Trophoblast cell (in vitro differentiated cells and primary cell): ENCODE measurements around the gene PTPRU.
"Not testable (repeated sequence)": the region's sequence is repeated elsewhere in the genome, so short reads cannot be mapped to it uniquely, and the experiment has no call there.

ENCODE experiments used
- DNase-seq, 2 donors: peaks; one replicate each; pipeline ENCODE4 v3.0.0-alpha.2; 2016
- H2AFZ ChIP-seq: 2 replicates; pipeline ENCODE4 v1.6.1; 2013; ENCODE audit warnings: low read length, moderate library complexity, mild to moderate bottlenecking; ENCODE audit not compliant: insufficient read depth, poor library complexity
- H2AK5ac ChIP-seq: 2 replicates; pipeline ENCODE4 v1.6.1; 2013; ENCODE audit warnings: mild to moderate bottlenecking, low read length
- H2BK120ac ChIP-seq: 2 replicates; pipeline ENCODE4 v1.6.1; 2013; ENCODE audit warnings: low read length, mild to moderate bottlenecking, moderate library complexity; ENCODE audit not compliant: insufficient read depth, poor library complexity
- H2BK12ac ChIP-seq: 2 replicates; pipeline ENCODE4 v1.6.1; 2013; ENCODE audit warnings: mild to moderate bottlenecking, low read length, moderate library complexity
- H2BK5ac ChIP-seq: 2 replicates; pipeline ENCODE4 v1.6.1; 2013; ENCODE audit warnings: low read length, low read depth, moderate library complexity, mild to moderate bottlenecking; ENCODE audit not compliant: poor library complexity
- H3K14ac ChIP-seq: 2 replicates; pipeline ENCODE4 v1.6.1; 2013; ENCODE audit warnings: mild to moderate bottlenecking, low read length
- H3K18ac ChIP-seq: 2 replicates; pipeline ENCODE4 v1.6.1; 2013; ENCODE audit warnings: mild to moderate bottlenecking, low read length
- H3K23ac ChIP-seq: 2 replicates; pipeline ENCODE4 v1.6.1; 2013; ENCODE audit warnings: low read length
- H3K27ac ChIP-seq: 2 replicates; pipeline ENCODE4 v1.5.1; 2013; ENCODE audit warnings: low read depth, mild to moderate bottlenecking, inconsistent platforms, low read length, moderate library complexity
- H3K27me3 ChIP-seq: 2 replicates; pipeline ENCODE4 v1.6.1; 2013; ENCODE audit warnings: inconsistent platforms, mild to moderate bottlenecking, low read length, moderate library complexity; ENCODE audit not compliant: insufficient read depth
- H3K36me3 ChIP-seq, 2 experiments: 1 replicate in 1 of 2; 2 replicates in 1 of 2; pipeline ENCODE4 v1.6.1; 2013; ENCODE audit warnings: low read length in 2 of 2, mild to moderate bottlenecking in 2 of 2, moderate library complexity in 1 of 2; ENCODE audit not compliant: insufficient read depth in 2 of 2, control insufficient read depth in 1 of 2
- H3K4ac ChIP-seq: 2 replicates; pipeline ENCODE4 v1.6.1; 2013; ENCODE audit warnings: low read depth, mild to moderate bottlenecking, low read length, moderate library complexity
- H3K4me1 ChIP-seq, 2 experiments: 1 replicate in 1 of 2; 2 replicates in 1 of 2; pipeline ENCODE4 v1.6.1; 2013; ENCODE audit warnings: low read length in 2 of 2, mild to moderate bottlenecking in 2 of 2, moderate library complexity in 1 of 2; ENCODE audit not compliant: insufficient read depth in 2 of 2, control insufficient read depth in 1 of 2
- H3K4me2 ChIP-seq: 2 replicates; pipeline ENCODE4 v1.6.1; 2013; ENCODE audit warnings: inconsistent platforms, mild to moderate bottlenecking, low read length, moderate library complexity
- H3K4me3 ChIP-seq: 2 replicates; pipeline ENCODE4 v1.5.1; 2013; ENCODE audit warnings: mild to moderate bottlenecking, low read depth, low read length, inconsistent platforms
- H3K79me1 ChIP-seq: one replicate; pipeline ENCODE4 v1.6.1; 2013; ENCODE audit warnings: low read length
- H3K79me2 ChIP-seq: 2 replicates; pipeline ENCODE4 v1.6.1; 2013; ENCODE audit warnings: low read length, mild to moderate bottlenecking; ENCODE audit not compliant: control insufficient read depth, insufficient read depth, poor library complexity
- H3K9ac ChIP-seq: 2 replicates; pipeline ENCODE4 v1.6.1; 2013; ENCODE audit warnings: mild to moderate bottlenecking, low read length
- H3K9me3 ChIP-seq: 2 replicates; pipeline ENCODE4 v1.6.1; 2013; ENCODE audit warnings: low read depth, mild to moderate bottlenecking, control low read depth, inconsistent platforms, low read length; ENCODE audit not compliant: insufficient read depth
- H4K12ac ChIP-seq: 2 replicates; pipeline ENCODE4 v1.6.1; 2013; ENCODE audit warnings: low read depth, mild to moderate bottlenecking, low read length, moderate library complexity
- H4K8ac ChIP-seq: 2 replicates; pipeline ENCODE4 v1.6.1; 2013; ENCODE audit warnings: low read depth, mild to moderate bottlenecking, low read length, moderate library complexity
- H4K91ac ChIP-seq: one replicate; pipeline ENCODE4 v1.6.1; 2013; ENCODE audit warnings: low read depth, mild to moderate bottlenecking, low read length, moderate library complexity
- WGBS: extraction: QIAGEN DNeasy Blood & Tissue Kit; methylation state at CpG from one replicate; pipeline ENCODE4 v1.1.7; 2013; ENCODE audit warnings: missing lambda C conversion rate; ENCODE audit not compliant: insufficient read length, insufficient coverage; ENCODE audit errors: extremely low coverage; 5-methylcytosine and 5-hydroxymethylcytosine counted together

PTPRU gene

DNA sequence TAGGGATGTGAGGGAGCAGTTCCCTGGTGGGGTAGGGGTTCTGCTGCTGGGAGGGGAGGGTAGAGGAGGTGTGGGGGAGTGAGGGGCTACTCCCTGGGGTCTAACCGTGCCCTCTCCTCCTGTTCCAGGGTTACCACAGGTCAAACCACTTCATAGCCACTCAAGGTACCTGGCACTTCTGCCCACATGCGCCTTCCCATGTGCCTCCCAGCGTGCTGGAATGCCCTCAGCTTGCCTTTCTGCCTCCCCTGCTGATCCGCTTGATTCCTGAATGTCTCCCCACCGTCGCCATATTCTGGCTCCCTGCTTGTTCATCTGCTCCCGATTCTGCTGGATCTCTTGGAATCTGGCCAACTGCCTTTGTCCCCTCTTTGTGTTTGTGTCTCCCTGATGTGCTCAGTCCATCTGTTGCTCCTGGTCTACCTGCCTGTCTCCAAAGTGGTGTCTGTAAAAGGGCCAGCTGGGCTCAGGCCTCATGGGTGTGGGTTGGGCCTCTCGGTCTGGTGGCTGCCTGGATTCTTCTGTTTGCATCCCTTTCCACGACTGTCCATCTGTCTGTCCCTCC, 74.4 kb downstream of the PTPRU start:
- Histone ChIP-seq H3K4me1 (no peaks in the 10 kb centered on the region), H3K36me3 (peaks cover 37 to 44% of the 10 kb centered on the region in 2 experiments), H4K8ac (no peak overlapping the region), H3K4ac (no peak overlapping the region), H2AFZ (no peak overlapping the region), H2AK5ac (no peak overlapping the region), H3K27ac (no peak overlapping the region), H3K79me1 (no peaks in the 10 kb centered on the region), H4K91ac (no peak overlapping the region), H4K12ac (no peak overlapping the region), H3K9ac (no peak overlapping the region), H2BK5ac (no peak overlapping the region), H2BK120ac (no peak overlapping the region), H3K18ac (no peak overlapping the region), H3K79me2 (no peaks in the 10 kb centered on the region), H3K4me2 (no peak overlapping the region), H3K14ac (no peak overlapping the region), H3K4me3 (no peak overlapping the region), H3K27me3 (no peaks in the 10 kb centered on the region), H3K9me3 (no peaks in the 10 kb centered on the region), H3K23ac (no peak overlapping the region), H2BK12ac (no peak overlapping the region)
- DNase-seq, result no peak
- no CpG with 5 or more reads among the region's 9 CpGs for WGBS

- H2BK120ac ChIP-seq, result no peak overlapping the region
- no peak overlapping the region for H3K27ac ChIP-seq
- no peak overlapping the region for H2AK5ac ChIP-seq
- H3K79me1 ChIP-seq, result no peaks in the 10 kb centered on the region
- no peak overlapping the region for H3K4me2 ChIP-seq
- no CpG with 5 or more reads among the region's 16 CpGs for WGBS
- no peaks in the 10 kb centered on the region for H3K79me2 ChIP-seq
- no peak overlapping the region for H2BK12ac ChIP-seq
- H3K9ac ChIP-seq, result no peak overlapping the region
- H2BK5ac ChIP-seq, result no peak overlapping the region
- no peak overlapping the region for H4K12ac ChIP-seq
- H3K4me3 ChIP-seq, result no peak overlapping the region
- H3K18ac ChIP-seq, result no peak overlapping the region
- no peak overlapping the region for H3K14ac ChIP-seq
- no peak overlapping the region for H4K91ac ChIP-seq
- H3K9me3 ChIP-seq, result no peaks in the 10 kb centered on the region
- H3K27me3 ChIP-seq, result no peaks in the 10 kb centered on the region
- no peak overlapping the region for H2AFZ ChIP-seq
- no peak overlapping the region for H3K23ac ChIP-seq
- no peak overlapping the region for H4K8ac ChIP-seq
- no peak overlapping the region for H3K4ac ChIP-seq
- peaks cover 38 to 44% of the 10 kb centered on the region in 2 experiments for H3K36me3 ChIP-seq
- no peak for DNase-seq
- H3K4me1 ChIP-seq, result no peaks in the 10 kb centered on the region
Measured at GRCh38 chr1:29311352-29312030, 75.2 kb downstream of the PTPRU start.

DNA sequence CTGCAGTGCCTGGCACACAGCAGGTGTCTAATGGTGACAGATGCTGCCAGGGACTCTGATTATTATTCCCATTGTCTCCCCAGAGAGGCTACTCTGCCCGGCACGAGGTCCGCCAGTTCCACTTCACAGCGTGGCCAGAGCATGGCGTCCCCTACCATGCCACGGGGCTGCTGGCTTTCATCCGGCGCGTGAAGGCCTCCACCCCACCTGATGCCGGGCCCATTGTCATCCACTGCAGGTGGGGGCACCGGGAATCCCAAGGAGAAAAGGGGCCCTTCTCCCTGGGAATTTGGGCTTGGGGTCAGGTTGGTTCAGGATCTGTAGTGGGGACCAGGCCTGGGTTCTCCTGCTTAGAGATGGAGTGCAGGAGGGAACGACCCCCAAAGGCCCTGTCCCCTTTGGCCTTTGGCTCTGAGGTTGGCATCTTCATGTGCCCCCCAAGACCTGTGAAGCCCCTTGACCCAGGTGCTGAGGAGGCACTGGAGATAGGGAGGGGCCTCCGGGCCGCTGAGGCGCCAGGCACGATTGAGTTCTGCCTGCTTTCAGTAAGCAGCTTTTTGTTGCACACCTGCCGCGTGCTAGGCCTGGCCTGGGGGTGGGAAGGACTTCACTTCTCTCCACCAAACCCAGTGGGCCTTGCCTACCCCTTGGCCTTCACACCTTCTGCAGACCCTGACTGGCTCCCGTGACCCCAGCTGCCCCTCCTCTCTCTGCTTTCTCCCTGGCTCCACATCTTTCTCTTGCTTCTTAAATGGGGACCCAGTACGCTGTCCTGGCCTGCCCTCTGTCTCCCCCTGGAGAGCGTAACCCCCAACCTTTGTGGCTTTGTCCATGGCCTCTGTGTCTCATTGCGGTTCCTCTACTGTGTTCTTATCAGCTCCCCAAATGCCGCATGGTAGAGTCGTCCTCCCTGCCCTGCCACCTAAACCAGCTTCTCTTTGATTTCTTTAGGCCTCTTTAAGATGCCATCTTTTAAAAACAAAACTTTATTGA, 76.4 kb downstream of the PTPRU start:
- H3K4ac ChIP-seq, result no peak overlapping the region
- no peaks in the 10 kb centered on the region for H3K79me1 ChIP-seq
- H4K12ac ChIP-seq, result no peak overlapping the region
- no peak overlapping the region for H3K14ac ChIP-seq
- H3K9ac ChIP-seq, result no peak overlapping the region
- no peak overlapping the region for H3K4me2 ChIP-seq
- no peak overlapping the region for H4K8ac ChIP-seq
- no peak overlapping the region for H4K91ac ChIP-seq
- H3K18ac ChIP-seq, result no peak overlapping the region
- DNase-seq, result no peak
- H2AFZ ChIP-seq, result no peak overlapping the region
- H3K9me3 ChIP-seq, result no peaks in the 10 kb centered on the region
- no peak overlapping the region for H3K4me3 ChIP-seq
- H2BK5ac ChIP-seq, result no peak overlapping the region
- no peak overlapping the region for H3K27ac ChIP-seq
- no peak overlapping the region for H3K23ac ChIP-seq
- no peak overlapping the region for H2BK120ac ChIP-seq
- H2BK12ac ChIP-seq, result no peak overlapping the region
- H2AK5ac ChIP-seq, result no peak overlapping the region
- H3K36me3 ChIP-seq, result peaks cover 49 to 52% of the 10 kb centered on the region in 2 experiments
- no peaks in the 10 kb centered on the region for H3K4me1 ChIP-seq
- H3K79me2 ChIP-seq, result no peaks in the 10 kb centered on the region
- WGBS, result no CpG with 5 or more reads among the region's 24 CpGs
- H3K27me3 ChIP-seq, result no peaks in the 10 kb centered on the region

DNA sequence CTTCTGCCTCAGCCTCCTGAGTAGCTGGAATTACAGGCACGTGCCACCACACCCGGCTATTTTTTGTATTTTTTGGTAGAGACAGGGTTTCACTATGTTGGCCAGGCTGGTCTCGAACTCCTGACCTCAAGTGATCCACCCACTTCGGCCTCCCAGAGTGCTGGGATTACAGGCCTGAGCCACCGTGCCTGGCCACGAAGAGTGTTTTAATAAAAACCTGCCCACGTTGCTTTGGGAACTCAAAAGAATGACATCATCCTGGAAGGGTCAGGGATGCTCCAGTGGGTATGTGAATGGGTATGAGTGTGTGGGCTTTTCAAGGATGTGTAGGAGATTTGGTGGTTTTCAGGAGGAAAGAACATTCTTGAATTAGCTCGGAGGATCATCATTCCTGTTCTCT, 78.4 kb downstream of the PTPRU start:
- H3K36me3 ChIP-seq, result peaks cover 59 to 62% of the 10 kb centered on the region in 2 experiments
- not testable (repeated sequence) for H2AFZ ChIP-seq, H4K8ac ChIP-seq, H3K4me2 ChIP-seq, H3K9ac ChIP-seq, H3K27me3 ChIP-seq, H2AK5ac ChIP-seq, H2BK12ac ChIP-seq, H4K91ac ChIP-seq, H3K27ac ChIP-seq, DNase-seq, H3K9me3 ChIP-seq, H3K4me3 ChIP-seq, H3K4me1 ChIP-seq, H3K79me1 ChIP-seq, H4K12ac ChIP-seq, H3K18ac ChIP-seq, H3K79me2 ChIP-seq, H3K14ac ChIP-seq, H2BK120ac ChIP-seq, H2BK5ac ChIP-seq, H3K23ac ChIP-seq, H3K4ac ChIP-seq
- no CpG with 5 or more reads among the region's 8 CpGs for WGBS
